ENCODE results near the gene GALNT17.

DNA sequence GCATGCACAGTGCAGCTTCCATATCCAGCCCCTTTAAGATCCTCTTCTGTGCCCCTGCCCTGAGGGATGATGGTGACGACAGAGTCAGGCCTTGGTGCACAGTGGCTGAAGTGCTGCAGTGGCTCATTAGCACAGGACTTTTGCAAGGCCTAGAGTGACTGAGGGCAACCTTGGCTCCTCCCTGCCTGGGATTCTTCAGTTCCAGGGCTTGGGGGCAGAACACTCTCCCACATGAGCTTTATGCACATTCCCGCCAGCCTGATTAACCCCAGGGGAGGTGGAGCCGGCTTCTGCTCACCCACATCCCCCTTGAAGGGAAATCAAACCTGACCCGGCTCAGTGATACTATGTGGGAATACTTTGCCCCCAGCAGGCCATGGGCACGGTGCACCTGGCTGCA lies 253.4 kb downstream of the GALNT17 start:
- TF ChIP-seq REST (tag by site-specific recombination; IDR thresholded peaks at IDR 0.05) (no peak), CTCF (tag by site-specific recombination; IDR thresholded peaks at IDR 0.05) (no peak), SALL2 (tag by site-specific recombination; IDR thresholded peaks at IDR 0.05; ENCODE audit: borderline replicate concordance) (no peak), YY1 (tag by site-specific recombination; IDR thresholded peaks at IDR 0.05) (no peak), ZNF324 (tag by site-specific recombination; IDR thresholded peaks at IDR 0.05) (no peak), ZNF791 (tag by site-specific recombination; IDR thresholded peaks at IDR 0.05) (no peak)

Data from HEK293 (cell line).